Measurements from ENCODE around the gene UGT1A5.
"Not testable (repeated sequence)": the region's sequence is repeated elsewhere in the genome, so short reads cannot be mapped to it uniquely, and the experiment has no call there.

The UGT1A5 gene

GRCh38 chr2:233743464-233744259, 31.0 kb downstream of the UGT1A5 start:
- no peaks in the 10 kb centered on the region for H3K36me3 ChIP-seq (ENCODE audit: control insufficient read depth, insufficient read depth, low read length)
- TF ChIP-seq CTCF (IDR thresholded peaks at IDR 0.05) = no peak
- no peak overlapping the region for H2AFZ ChIP-seq
- no peaks in the 10 kb centered on the region for H3K79me2 ChIP-seq
- H3K9me3 ChIP-seq (ENCODE audit: control insufficient read depth, low read length) = no peaks in the 10 kb centered on the region
- H3K4me1 ChIP-seq = no peaks in the 10 kb centered on the region
- H3K4me2 ChIP-seq (ENCODE audit: low read length) = no peak overlapping the region
- H3K27ac ChIP-seq = no peak overlapping the region
- H3K27me3 ChIP-seq (ENCODE audit: control insufficient read depth, insufficient read depth, low read length) = no peaks in the 10 kb centered on the region
- no peak overlapping the region for H3K9ac ChIP-seq
- no peak overlapping the region for H3K4me3 ChIP-seq (ENCODE audit: low read depth, low read length)

GRCh38 chr2:233745073-233745755, 32.5 kb downstream of the UGT1A5 start:
- Histone ChIP-seq H3K36me3 (ENCODE audit: control insufficient read depth, insufficient read depth, low read length) (no peaks in the 10 kb centered on the region), H3K9me3 (ENCODE audit: control insufficient read depth, low read length) (no peaks in the 10 kb centered on the region), H3K4me1 (no peaks in the 10 kb centered on the region), H3K79me2 (no peaks in the 10 kb centered on the region), H3K4me2 (ENCODE audit: low read length) (no peak overlapping the region), H2AFZ (no peak overlapping the region), H3K9ac (no peak overlapping the region), H3K27me3 (ENCODE audit: control insufficient read depth, insufficient read depth, low read length) (no peaks in the 10 kb centered on the region), H3K27ac (no peak overlapping the region), H3K4me3 (ENCODE audit: low read depth, low read length) (no peak overlapping the region)
- no peak for TF ChIP-seq CTCF (IDR thresholded peaks at IDR 0.05)

GRCh38 chr2:233745838-233746237, 33.1 kb downstream of the UGT1A5 start:
- H3K36me3 ChIP-seq (ENCODE audit: control insufficient read depth, insufficient read depth, low read length); H3K9ac ChIP-seq; H3K79me2 ChIP-seq; H3K27me3 ChIP-seq (ENCODE audit: control insufficient read depth, insufficient read depth, low read length); H3K4me3 ChIP-seq (ENCODE audit: low read depth, low read length); H3K4me2 ChIP-seq (ENCODE audit: low read length); H3K27ac ChIP-seq; H2AFZ ChIP-seq; H3K4me1 ChIP-seq; H3K9me3 ChIP-seq (ENCODE audit: control insufficient read depth, low read length): not testable (repeated sequence)

GRCh38 chr2:233746475-233747282, 34.0 kb downstream of the UGT1A5 start:
- Histone ChIP-seq H3K4me2 (ENCODE audit: low read length) (no peak overlapping the region), H3K36me3 (ENCODE audit: control insufficient read depth, insufficient read depth, low read length) (no peaks in the 10 kb centered on the region), H3K79me2 (no peaks in the 10 kb centered on the region), H3K9ac (no peak overlapping the region), H3K9me3 (ENCODE audit: control insufficient read depth, low read length) (no peaks in the 10 kb centered on the region), H3K4me1 (no peaks in the 10 kb centered on the region), H2AFZ (no peak overlapping the region), H3K4me3 (ENCODE audit: low read depth, low read length) (no peak overlapping the region), H3K27ac (no peak overlapping the region), H3K27me3 (ENCODE audit: control insufficient read depth, insufficient read depth, low read length) (no peaks in the 10 kb centered on the region)
- no peak for TF ChIP-seq CTCF (IDR thresholded peaks at IDR 0.05)

GRCh38 chr2:233747283-233747544, 34.5 kb downstream of the UGT1A5 start:
- no peak overlapping the region for H3K4me3 ChIP-seq (ENCODE audit: low read depth, low read length)
- no peaks in the 10 kb centered on the region for H3K4me1 ChIP-seq
- H3K27ac ChIP-seq = no peak overlapping the region
- no peak overlapping the region for H3K4me2 ChIP-seq (ENCODE audit: low read length)
- no peaks in the 10 kb centered on the region for H3K36me3 ChIP-seq (ENCODE audit: control insufficient read depth, insufficient read depth, low read length)
- H3K9me3 ChIP-seq (ENCODE audit: control insufficient read depth, low read length) = no peaks in the 10 kb centered on the region
- H3K27me3 ChIP-seq (ENCODE audit: control insufficient read depth, insufficient read depth, low read length) = no peaks in the 10 kb centered on the region
- no peaks in the 10 kb centered on the region for H3K79me2 ChIP-seq
- no peak overlapping the region for H3K9ac ChIP-seq
- no peak overlapping the region for H2AFZ ChIP-seq
- TF ChIP-seq CTCF (IDR thresholded peaks at IDR 0.05) = no peak

- H3K9me3 ChIP-seq (ENCODE audit: control insufficient read depth, low read length); H3K4me1 ChIP-seq; H3K4me3 ChIP-seq (ENCODE audit: low read depth, low read length); H3K4me2 ChIP-seq (ENCODE audit: low read length); H3K9ac ChIP-seq; H3K27me3 ChIP-seq (ENCODE audit: control insufficient read depth, insufficient read depth, low read length); H3K79me2 ChIP-seq; H3K27ac ChIP-seq; H3K36me3 ChIP-seq (ENCODE audit: control insufficient read depth, insufficient read depth, low read length); H2AFZ ChIP-seq: not testable (repeated sequence)
These were observed 38.0 kb downstream of the UGT1A5 start for GRCh38 chr2:233750689-233751088.

- H2AFZ ChIP-seq; H3K27ac ChIP-seq; H3K79me2 ChIP-seq; H3K9me3 ChIP-seq (ENCODE audit: control insufficient read depth, low read length); H3K4me1 ChIP-seq; H3K36me3 ChIP-seq (ENCODE audit: control insufficient read depth, insufficient read depth, low read length); H3K4me2 ChIP-seq (ENCODE audit: low read length); H3K27me3 ChIP-seq (ENCODE audit: control insufficient read depth, insufficient read depth, low read length); H3K9ac ChIP-seq; H3K4me3 ChIP-seq (ENCODE audit: low read depth, low read length): not testable (repeated sequence)
These were observed 38.7 kb downstream of the UGT1A5 start for GRCh38 chr2:233751212-233752009.

Measured in parathyroid adenoma (tissue), 2 donors.